HepG2 (cell line): ENCODE results near the gene SYNGR2. TPM values are rescaled to one million over a fixed set of nuclear protein-coding genes. Genes with fewer than 3 reads are reported as not detected.

Source experiments
- CENPX ChIP-seq: sonication (generic); formaldehyde crosslinking; IDR thresholded peaks from 2 replicates; pipeline ENCODE4 v1.9.0; 2021; ENCODE audit warnings: mild to moderate bottlenecking, missing genetic modification reagents, moderate library complexity
- EP300 ChIP-seq, 3 experiments: sonication (generic) in 1 of 3; formaldehyde crosslinking in 1 of 3; IDR thresholded peaks; 2 replicates each; pipeline versions ENCODE4 v1.5.1 to v1.6.1; 2011 to 2020; ENCODE audit warnings: low read depth in 2 of 3, low read length in 2 of 3, borderline replicate concordance in 1 of 3, improper control_type of control experiment in 1 of 3, mild to moderate bottlenecking in 1 of 3, missing genetic modification reagents in 1 of 3, moderate library complexity in 1 of 3
- ESRRA ChIP-seq: sonication (generic); formaldehyde crosslinking; IDR thresholded peaks from 2 replicates; pipeline ENCODE4 v1.5.1; 2020; ENCODE audit warnings: mild to moderate bottlenecking, low read depth, missing genetic modification reagents
- ETV5 ChIP-seq: IDR thresholded peaks from 2 replicates; pipeline ENCODE4 v1.6.1; 2018; ENCODE audit warnings: missing biosample characterization, missing genetic modification reagents, inconsistent platforms, borderline replicate concordance
- EZH2 ChIP-seq: conservative IDR thresholded peaks from 2 replicates; pipeline ENCODE4 v1.6.1; 2012; ENCODE audit warnings: mild to moderate bottlenecking, low read depth, low read length, moderate library complexity
- FIP1L1 ChIP-seq: fragments of 200-400 bp; formaldehyde crosslinking; IDR thresholded peaks from 2 replicates; pipeline ENCODE4 v1.6.1; 2018; ENCODE audit warnings: low read depth, mild to moderate bottlenecking, low read length, moderate library complexity, borderline replicate concordance; ENCODE audit not compliant: insufficient read depth
- HOXA3 ChIP-seq: sonication (generic); formaldehyde crosslinking; IDR thresholded peaks from 2 replicates; pipeline ENCODE4 v1.5.0; 2020; ENCODE audit warnings: missing genetic modification reagents
- MTF2 ChIP-seq: sonication (generic); formaldehyde crosslinking; IDR thresholded peaks from 2 replicates; pipeline ENCODE4 v1.5.0; 2020; ENCODE audit warnings: missing genetic modification reagents, borderline replicate concordance
- SMARCC2 ChIP-seq: fragments of 450-650 bp; IDR thresholded peaks from 2 replicates; pipeline ENCODE4 v1.6.1; 2017; ENCODE audit warnings: antibody characterized with exemption, mild to moderate bottlenecking
- SP4 ChIP-seq: sonication (generic); formaldehyde crosslinking; IDR thresholded peaks from 2 replicates; pipeline ENCODE4 v1.8.1; 2023; ENCODE audit warnings: mild to moderate bottlenecking, missing genetic modification reagents
- TBP ChIP-seq: sonication (generic); formaldehyde crosslinking; IDR thresholded peaks from 2 replicates; pipeline ENCODE4 v1.5.0; 2020; ENCODE audit warnings: missing genetic modification reagents
- ZBTB3 ChIP-seq: sonication (generic); formaldehyde crosslinking; IDR thresholded peaks from 2 replicates; pipeline ENCODE4 v1.4.0; 2020; ENCODE audit warnings: low read depth, mild to moderate bottlenecking, moderate library complexity, missing genetic modification reagents, borderline replicate concordance
- ZFP37 ChIP-seq: sonication (generic); formaldehyde crosslinking; IDR thresholded peaks from 2 replicates; pipeline ENCODE4 v1.4.0; 2020; ENCODE audit warnings: missing genetic modification reagents, borderline replicate concordance
- ZFP62 ChIP-seq: sonication (generic); formaldehyde crosslinking; IDR thresholded peaks from 2 replicates; pipeline ENCODE4 v1.4.0; 2020; ENCODE audit warnings: missing genetic modification reagents
- ZNF350 ChIP-seq: sonication (generic); formaldehyde crosslinking; IDR thresholded peaks from 2 replicates; pipeline ENCODE4 v1.4.0; 2020; ENCODE audit warnings: mild to moderate bottlenecking, low read depth, missing genetic modification reagents, borderline replicate concordance
- ZNF572 ChIP-seq: sonication (generic); formaldehyde crosslinking; IDR thresholded peaks from 2 replicates; pipeline ENCODE4 v1.5.1; 2020; ENCODE audit warnings: mild to moderate bottlenecking, missing genetic modification reagents
- polyA plus RNA-seq, 8 experiments: library from polyadenylated mRNA; depleted of rRNA in 3 of 8; stranded (reverse) in 7 of 8; unstranded in 1 of 8; fragments of >200 nt; fragmentation: Illumina TruSeq in 4 of 8; extraction: Trizol in 4 of 8; gene quantifications; 2 replicates each; pipeline versions ENCODE4 v1.2.1 to v1.2.3, GENCODE V29; 2011 to 2016; ENCODE audit warnings: low read depth in 4 of 8, missing spikeins in 1 of 8, mixed read lengths in 1 of 8; ENCODE audit not compliant: insufficient read depth in 1 of 8
- total RNA-seq, 5 experiments: library from RNA; depleted of rRNA; stranded (reverse); fragments of >200 nt; fragmentation: Illumina TruSeq; extraction: Trizol; gene quantifications; 2 replicates each; pipeline ENCODE4 v1.2.3, GENCODE V29; 2016; ENCODE audit warnings: low read depth in 1 of 5
- TF ChIP-seq, protein P1 (sequence below): sonication (generic); formaldehyde crosslinking; IDR thresholded peaks from 2 replicates; pipeline ENCODE4 v1.5.0; 2020; ENCODE audit warnings: mild to moderate bottlenecking, missing genetic modification reagents, moderate library complexity
- TF ChIP-seq, protein P2 (sequence below): sonication (generic); formaldehyde crosslinking; IDR thresholded peaks from 2 replicates; pipeline ENCODE4 v1.4.0; 2020; ENCODE audit warnings: missing genetic modification reagents, borderline replicate concordance
- TF ChIP-seq, protein P3 (sequence below): sonication (generic); formaldehyde crosslinking; IDR thresholded peaks from 2 replicates; pipeline ENCODE4 v1.9.0; 2021; ENCODE audit warnings: missing genetic modification reagents, mild to moderate bottlenecking, borderline replicate concordance
- TF ChIP-seq, protein P4 (sequence below): sonication (generic); formaldehyde crosslinking; IDR thresholded peaks from 2 replicates; pipeline ENCODE4 v1.8.1; 2023; ENCODE audit warnings: mild to moderate bottlenecking, inconsistent platforms, moderate library complexity, missing genetic modification reagents, borderline replicate concordance

Gene SYNGR2
- total and polyA plus RNA-seq, 2 of the 13 experiments (the other 11 are each of a cell fraction or from before 2014, with no cell fraction given) = 46.7 to 170 TPM

DNA sequence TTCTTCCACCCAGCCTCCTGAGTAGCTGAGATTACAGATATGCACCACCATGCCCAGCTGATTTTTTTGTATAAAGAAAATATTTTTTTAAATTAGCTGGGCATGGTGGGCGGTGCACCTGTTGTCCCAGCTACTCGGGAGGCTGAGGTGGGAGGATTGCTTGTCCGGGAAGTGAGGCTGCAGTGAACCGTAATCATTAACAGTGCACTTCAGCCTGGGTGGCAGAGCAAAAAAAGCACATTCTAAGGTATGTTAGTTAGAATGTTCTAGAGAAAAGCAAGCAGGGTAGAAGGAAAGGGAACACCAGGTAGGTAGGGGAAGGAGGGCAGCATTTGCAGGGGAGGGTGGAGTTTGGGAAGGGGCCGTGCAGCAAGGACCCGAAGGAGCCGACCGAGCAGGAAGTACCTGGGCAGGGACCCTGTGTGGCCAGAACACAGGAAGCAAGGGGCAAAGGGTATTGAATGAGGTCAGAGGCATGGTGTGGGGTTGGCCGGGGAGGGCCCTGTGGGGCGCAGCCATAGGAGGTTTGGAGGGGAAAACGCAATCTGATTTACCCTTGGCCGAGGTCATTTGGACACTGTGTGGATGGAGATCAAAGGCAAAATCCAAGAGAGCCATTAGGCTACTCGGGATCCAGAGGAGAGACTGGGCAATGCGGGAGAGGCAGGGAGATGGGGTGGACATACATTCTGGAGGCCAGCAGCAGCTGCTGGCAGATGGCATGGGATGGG lies 19.9 kb upstream of the SYNGR2 start (continued):
- TF ChIP-seq TBP (CRISPR knock-in tag) (no peak), MTF2 (CRISPR knock-in tag) (no peak), CENPX (CRISPR knock-in tag) (no peak), ZFP37 (CRISPR knock-in tag) (no peak), ZFP62 (CRISPR knock-in tag) (no peak), ZNF350 (0 out of 2 replicates have a peak, but pooled peaks have one; percentile 30), SP4 (CRISPR knock-in tag) (peak; percentile 35; the same call in 1 of the 2 replicates), FIP1L1 (no peak), ZBTB3 (CRISPR knock-in tag) (no peak), HOXA3 (CRISPR knock-in tag) (peak; percentile 78), ZNF572 (CRISPR knock-in tag) (no peak), ETV5 (peak; percentile 69; the same call in 1 of the 2 replicates), EZH2 (no peak), SMARCC2 (no peak), ESRRA (CRISPR knock-in tag) (peak; percentile 97), EP300 (IDR thresholded peaks at IDR 0.05; ENCODE audit: low read depth in 2 of 2, low read length in 2 of 2) (no peak), EP300 (CRISPR knock-in tag; IDR thresholded peaks at IDR 0.05; ENCODE audit: borderline replicate concordance) (no peak)
- TF ChIP-seq, protein P1, sequence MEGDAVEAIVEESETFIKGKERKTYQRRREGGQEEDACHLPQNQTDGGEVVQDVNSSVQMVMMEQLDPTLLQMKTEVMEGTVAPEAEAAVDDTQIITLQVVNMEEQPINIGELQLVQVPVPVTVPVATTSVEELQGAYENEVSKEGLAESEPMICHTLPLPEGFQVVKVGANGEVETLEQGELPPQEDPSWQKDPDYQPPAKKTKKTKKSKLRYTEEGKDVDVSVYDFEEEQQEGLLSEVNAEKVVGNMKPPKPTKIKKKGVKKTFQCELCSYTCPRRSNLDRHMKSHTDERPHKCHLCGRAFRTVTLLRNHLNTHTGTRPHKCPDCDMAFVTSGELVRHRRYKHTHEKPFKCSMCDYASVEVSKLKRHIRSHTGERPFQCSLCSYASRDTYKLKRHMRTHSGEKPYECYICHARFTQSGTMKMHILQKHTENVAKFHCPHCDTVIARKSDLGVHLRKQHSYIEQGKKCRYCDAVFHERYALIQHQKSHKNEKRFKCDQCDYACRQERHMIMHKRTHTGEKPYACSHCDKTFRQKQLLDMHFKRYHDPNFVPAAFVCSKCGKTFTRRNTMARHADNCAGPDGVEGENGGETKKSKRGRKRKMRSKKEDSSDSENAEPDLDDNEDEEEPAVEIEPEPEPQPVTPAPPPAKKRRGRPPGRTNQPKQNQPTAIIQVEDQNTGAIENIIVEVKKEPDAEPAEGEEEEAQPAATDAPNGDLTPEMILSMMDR (CRISPR knock-in tag) = no peak
- TF ChIP-seq, protein P2, sequence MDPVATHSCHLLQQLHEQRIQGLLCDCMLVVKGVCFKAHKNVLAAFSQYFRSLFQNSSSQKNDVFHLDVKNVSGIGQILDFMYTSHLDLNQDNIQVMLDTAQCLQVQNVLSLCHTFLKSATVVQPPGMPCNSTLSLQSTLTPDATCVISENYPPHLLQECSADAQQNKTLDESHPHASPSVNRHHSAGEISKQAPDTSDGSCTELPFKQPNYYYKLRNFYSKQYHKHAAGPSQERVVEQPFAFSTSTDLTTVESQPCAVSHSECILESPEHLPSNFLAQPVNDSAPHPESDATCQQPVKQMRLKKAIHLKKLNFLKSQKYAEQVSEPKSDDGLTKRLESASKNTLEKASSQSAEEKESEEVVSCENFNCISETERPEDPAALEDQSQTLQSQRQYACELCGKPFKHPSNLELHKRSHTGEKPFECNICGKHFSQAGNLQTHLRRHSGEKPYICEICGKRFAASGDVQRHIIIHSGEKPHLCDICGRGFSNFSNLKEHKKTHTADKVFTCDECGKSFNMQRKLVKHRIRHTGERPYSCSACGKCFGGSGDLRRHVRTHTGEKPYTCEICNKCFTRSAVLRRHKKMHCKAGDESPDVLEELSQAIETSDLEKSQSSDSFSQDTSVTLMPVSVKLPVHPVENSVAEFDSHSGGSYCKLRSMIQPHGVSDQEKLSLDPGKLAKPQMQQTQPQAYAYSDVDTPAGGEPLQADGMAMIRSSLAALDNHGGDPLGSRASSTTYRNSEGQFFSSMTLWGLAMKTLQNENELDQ = no peak
- TF ChIP-seq, protein P3, sequence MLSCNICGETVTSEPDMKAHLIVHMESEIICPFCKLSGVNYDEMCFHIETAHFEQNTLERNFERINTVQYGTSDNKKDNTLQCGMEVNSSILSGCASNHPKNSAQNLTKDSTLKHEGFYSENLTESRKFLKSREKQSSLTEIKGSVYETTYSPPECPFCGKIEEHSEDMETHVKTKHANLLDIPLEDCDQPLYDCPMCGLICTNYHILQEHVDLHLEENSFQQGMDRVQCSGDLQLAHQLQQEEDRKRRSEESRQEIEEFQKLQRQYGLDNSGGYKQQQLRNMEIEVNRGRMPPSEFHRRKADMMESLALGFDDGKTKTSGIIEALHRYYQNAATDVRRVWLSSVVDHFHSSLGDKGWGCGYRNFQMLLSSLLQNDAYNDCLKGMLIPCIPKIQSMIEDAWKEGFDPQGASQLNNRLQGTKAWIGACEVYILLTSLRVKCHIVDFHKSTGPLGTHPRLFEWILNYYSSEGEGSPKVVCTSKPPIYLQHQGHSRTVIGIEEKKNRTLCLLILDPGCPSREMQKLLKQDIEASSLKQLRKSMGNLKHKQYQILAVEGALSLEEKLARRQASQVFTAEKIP = no peak
- TF ChIP-seq, protein P4, sequence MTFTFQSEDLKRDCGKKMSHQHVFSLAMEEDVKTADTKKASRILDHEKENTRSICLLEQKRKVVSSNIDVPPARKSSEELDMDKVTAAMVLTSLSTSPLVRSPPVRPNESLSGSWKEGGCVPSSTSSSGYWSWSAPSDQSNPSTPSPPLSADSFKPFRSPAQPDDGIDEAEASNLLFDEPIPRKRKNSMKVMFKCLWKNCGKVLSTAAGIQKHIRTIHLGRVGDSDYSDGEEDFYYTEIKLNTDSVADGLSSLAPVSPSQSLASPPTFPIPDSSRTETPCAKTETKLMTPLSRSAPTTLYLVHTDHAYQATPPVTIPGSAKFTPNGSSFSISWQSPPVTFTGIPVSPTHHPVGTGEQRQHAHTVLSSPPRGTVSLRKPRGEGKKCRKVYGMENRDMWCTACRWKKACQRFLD (CRISPR knock-in tag) = no peak
